Left colon (tissue), 2 donors: Measurements from ENCODE around the gene CAVIN1. TPM values are rescaled to one million over a fixed set of nuclear protein-coding genes. Genes with fewer than 3 reads are reported as not detected.
A peak's percentile ranks its signal among the peaks of the same experiment; 100 is the strongest.
"Not testable (repeated sequence)": the region's sequence is repeated elsewhere in the genome, so short reads cannot be mapped to it uniquely, and the experiment has no call there.

Source experiments
- ATAC-seq: fragments of 200-7000 bp; cut with Tn5 transposase; one replicate; pipeline ENCODE4 v1.9.1; 2020; ENCODE audit warnings: mild to moderate bottlenecking, moderate library complexity
- DNase-seq, 2 donors: peaks; one replicate each; pipeline ENCODE4 v3.0.0-alpha.2; 2020
- intact Hi-C, 2 donors: fragments of 100-400 bp; cut with DNase I in 1 of 2; cut with micrococcal nuclease in 1 of 2; formaldehyde crosslinking; loops; one replicate each; pipeline versions ENCODE4 v1.11.2 to v1.14.0; 2022; cut with DNase I, micrococcal nuclease
- total RNA-seq, 2 donors: library from RNA; stranded (reverse); fragmentation: NEBNext Ultra II Directional; extraction: Animal tissue kit (Norgen Biotek cat#: 25700); gene quantifications; one replicate each; pipeline ENCODE4 v1.2.1, GENCODE V29; 2021
- donor health status: DM: no; HTN: no; CAD: no.
- donor health status: DM: yes; HTN: yes; CAD: no.

The CAVIN1 gene
- total RNA-seq, 2 donors from 2014 or later, result 21.9 to 62.0 TPM

DNA sequence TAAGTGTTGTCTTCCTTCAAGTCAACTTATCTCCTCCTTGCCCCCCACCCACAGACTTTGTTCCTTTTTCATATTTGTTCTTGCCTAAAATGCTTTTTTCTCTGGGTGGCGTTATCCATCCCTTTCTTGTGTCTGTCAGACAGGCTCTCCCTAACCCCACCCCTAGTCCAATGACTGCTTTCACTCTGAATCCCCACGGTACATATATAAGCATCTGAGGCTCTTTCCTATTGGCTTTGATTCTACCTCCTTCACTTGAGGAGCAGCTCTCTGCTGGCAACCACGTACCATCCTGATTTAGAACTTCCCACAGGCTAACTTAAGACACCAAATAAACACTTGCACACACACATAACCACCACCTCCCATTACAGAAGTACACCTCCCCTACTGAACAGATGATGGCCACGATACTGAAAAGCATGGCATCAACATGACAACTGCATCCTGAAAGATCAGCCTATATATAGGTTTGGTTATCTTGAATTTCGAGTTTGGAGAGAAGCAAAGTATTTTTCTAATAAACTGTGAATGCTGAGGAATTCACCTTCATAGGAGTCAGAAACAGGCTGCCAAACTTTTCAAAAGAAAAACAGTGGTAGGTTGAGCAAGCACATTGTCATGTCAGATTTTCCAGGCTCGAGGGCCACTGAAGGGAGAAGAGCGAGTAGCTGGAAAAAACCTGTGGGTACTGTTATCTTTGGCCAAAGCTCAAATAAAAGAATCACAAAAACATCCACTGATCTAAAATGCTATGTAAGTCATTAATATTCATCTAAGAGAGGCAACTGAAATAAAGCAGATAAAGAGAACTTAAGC is 59.1 kb downstream of the CAVIN1 start:
- no peak for ATAC-seq
- DNase-seq, result no peak

GRCh38 chr17:42363231-42363630 is 59.8 kb downstream of the CAVIN1 start:
- DNase-seq, result no peak
- intact Hi-C loops, result no loop called here
- ATAC-seq, result no peak

More for the DNA sequence above, 59.1 kb downstream of the CAVIN1 start:
- intact Hi-C loops, result no loop called here

- intact Hi-C loops, result no loop called here
- DNase-seq (no peak), ATAC-seq (peak; percentile 8)
These were observed 60.7 kb downstream of the CAVIN1 start for GRCh38 chr17:42362245-42362961.

DNA sequence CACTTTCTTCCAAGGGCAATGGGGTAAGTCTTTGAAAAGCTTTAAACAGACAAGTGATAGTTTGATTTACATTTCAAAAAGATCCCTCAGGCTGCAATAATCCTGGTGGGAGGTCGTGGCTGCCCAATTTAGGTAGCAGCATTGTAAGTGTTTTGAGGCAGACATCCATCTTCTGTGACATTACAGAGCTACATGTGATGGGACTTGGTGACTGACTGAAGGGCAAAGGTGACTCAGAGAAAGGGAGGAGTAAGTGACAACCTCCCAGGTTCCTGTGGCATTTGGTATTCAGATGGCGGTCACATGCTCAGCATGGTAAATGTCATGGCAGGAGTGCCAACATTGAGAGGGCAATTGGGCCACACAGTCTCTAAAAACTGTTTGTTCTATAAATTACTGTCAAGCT is 61.3 kb downstream of the CAVIN1 start:
- DNase-seq (no peak), ATAC-seq (peak; percentile 98)
- intact Hi-C loops, result no loop called here

GRCh38 chr17:42360388-42360787 is 62.7 kb downstream of the CAVIN1 start:
- intact Hi-C loops, ATAC-seq: not testable (repeated sequence)

DNA sequence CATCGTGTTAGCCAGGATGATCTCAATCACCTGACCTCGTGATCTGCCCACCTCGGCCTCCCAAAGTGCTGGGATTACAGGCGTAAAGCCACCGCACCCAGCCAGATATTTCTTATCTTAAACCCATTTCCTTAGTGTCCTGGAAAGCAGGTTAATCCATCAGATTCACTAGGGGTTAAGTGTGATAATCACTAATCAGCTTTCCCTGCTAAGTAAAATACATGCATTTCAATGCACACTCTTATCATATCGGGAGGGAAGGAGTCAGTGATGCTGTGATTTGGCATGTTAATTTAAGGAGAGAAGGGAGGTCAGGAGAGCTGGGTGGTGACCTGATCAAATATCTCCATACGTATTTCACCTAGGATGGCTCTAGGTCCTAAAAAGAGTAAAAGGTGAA is 63.9 kb downstream of the CAVIN1 start:
- no peak for ATAC-seq
- intact Hi-C loops, result no loop called here
- DNase-seq, result no peak

More at GRCh38 chr17:42360388-42360787, 62.7 kb downstream of the CAVIN1 start:
- not testable (repeated sequence) for DNase-seq

GRCh38 chr17:42358434-42358833 is 64.6 kb downstream of the CAVIN1 start:
- intact Hi-C loops, result no loop called here
- DNase-seq (no peak), ATAC-seq (no peak)

DNA sequence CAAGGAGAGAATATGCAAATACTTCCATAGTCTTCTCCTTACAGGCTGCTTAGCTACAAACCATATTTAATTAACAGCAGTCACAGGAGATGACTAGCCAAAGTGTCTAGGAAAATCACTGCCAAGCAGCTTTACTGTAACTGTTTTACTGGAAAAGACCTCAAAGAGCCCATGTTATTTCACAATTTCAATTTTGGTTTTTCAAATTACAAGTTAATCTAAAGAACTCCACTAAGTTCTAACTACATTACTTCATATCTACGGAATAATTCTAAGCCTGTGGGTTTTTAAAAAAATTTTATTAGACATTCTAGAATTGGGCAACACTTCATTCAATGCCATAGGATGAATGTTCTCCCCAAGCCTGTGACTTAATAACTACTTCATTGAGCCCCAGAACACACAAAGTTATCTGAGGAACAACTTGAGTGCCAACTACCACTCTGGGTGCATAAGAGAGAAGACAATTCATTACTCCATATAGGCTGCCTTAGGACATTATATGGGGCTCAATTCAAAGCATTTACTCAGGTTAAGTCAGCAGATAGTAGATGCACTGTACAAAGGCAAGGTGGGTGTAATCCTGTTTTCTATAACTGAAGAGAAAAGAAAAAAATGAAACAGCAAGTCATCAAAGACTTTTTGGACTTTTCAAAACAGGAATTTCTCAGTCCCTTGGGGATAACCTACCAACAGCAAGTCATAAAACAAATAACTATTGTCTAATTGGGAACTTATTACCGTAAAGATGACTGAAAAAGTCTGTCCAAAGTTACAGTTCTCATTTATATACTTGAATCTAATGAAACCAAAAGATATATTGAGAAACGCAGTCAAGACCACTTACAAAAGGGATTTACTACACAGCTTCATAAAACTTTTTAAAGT is 67.9 kb downstream of the CAVIN1 start:
- ATAC-seq, result no peak

More for the DNA sequence above, 67.9 kb downstream of the CAVIN1 start:
- intact Hi-C loops, result no loop called here
- no peak for DNase-seq

Other genes starting within 250 kb of the CAVIN1 start
- under 1 TPM; 0.06 TPM for gene KCNH4, start 242.1 kb downstream of the CAVIN1 start, total RNA-seq
- gene HCRT, start 237.8 kb downstream of the CAVIN1 start, total RNA-seq, result not detected
- 10 to 100 TPM; 19.2 to 25.2 TPM for gene GHDC, start 228.8 kb downstream of the CAVIN1 start, total RNA-seq
- 10 to 100 TPM; 34.2 to 39.2 TPM for gene STAT5B, start 146.9 kb downstream of the CAVIN1 start, total RNA-seq
- 10 to 100 TPM; 19.8 to 28.1 TPM for gene STAT5A, start 134.8 kb downstream of the CAVIN1 start, total RNA-seq
- gene STAT3, start 34.8 kb downstream of the CAVIN1 start, total RNA-seq, result 100 to 1,000 TPM; 150 to 212 TPM
- 10 to 100 TPM; 92.6 to 96.2 TPM for gene ATP6V0A1, start 35.6 kb upstream of the CAVIN1 start, total RNA-seq
- 10 to 100 TPM; 36.5 to 45.9 TPM for gene NAGLU, start 113.0 kb upstream of the CAVIN1 start, total RNA-seq
- gene HSD17B1, start 129.7 kb upstream of the CAVIN1 start, total RNA-seq, result under 1 TPM; 0.85 to 0.98 TPM
- 100 to 1,000 TPM in 1 of 2 donors, 10 to 100 TPM in 1; 92.6 to 122 TPM for gene COASY, start 138.9 kb upstream of the CAVIN1 start, total RNA-seq
- 10 to 100 TPM; 95.1 to 98.8 TPM for gene MLX, start 143.8 kb upstream of the CAVIN1 start, total RNA-seq
- gene PSMC3IP, start 154.5 kb upstream of the CAVIN1 start, total RNA-seq, result 1 to 10 TPM; 1.6 to 2.2 TPM
- gene RETREG3, start 186.1 kb upstream of the CAVIN1 start, total RNA-seq, result 10 to 100 TPM; 49.0 to 71.6 TPM
- gene TUBG1, start 186.4 kb upstream of the CAVIN1 start, total RNA-seq, result 10 to 100 TPM; 24.3 to 39.7 TPM
- gene TUBG2, start 236.0 kb upstream of the CAVIN1 start, total RNA-seq, result 1 to 10 TPM; 4.4 to 7.7 TPM